AG20443 (cell line): ENCODE data around the gene ZFP36.

Experiments
- DNase-seq: peaks from one replicate; pipeline ENCODE4 v3.0.0; 2012; ENCODE audit warnings: low spot score, mixed read lengths

The ZFP36 gene

GRCh38 chr19:39419003-39419402, 12.4 kb downstream of the ZFP36 start:
- DNase-seq, result no peak

DNA sequence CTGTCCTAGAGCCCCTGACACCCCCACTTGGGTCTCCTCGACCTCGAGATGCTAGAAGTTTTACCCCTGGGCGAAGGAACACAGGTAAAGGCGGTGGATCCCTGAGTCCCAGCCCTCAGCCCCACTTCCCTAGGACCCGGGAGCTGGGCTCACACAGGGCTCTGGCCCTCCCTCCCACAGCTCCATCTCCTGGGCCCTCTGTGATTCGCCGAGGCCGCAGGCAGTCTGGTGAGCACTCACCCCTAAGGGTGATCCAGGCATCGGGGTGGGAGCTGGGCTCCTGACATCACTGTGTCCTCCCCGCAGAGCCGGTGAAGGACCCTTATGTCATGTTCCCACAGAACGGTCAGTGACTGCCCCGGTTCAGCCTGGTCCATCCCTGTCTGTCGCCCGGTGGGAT, 14.1 kb downstream of the ZFP36 start:
- DNase-seq, result no peak

- no peak for DNase-seq
These were observed 15.4 kb downstream of the ZFP36 start for GRCh38 chr19:39422020-39422419.

- DNase-seq, result no peak
These were observed 16.8 kb downstream of the ZFP36 start for GRCh38 chr19:39423258-39424086.

GRCh38 chr19:39424934-39425333, 18.3 kb downstream of the ZFP36 start:
- no peak for DNase-seq

DNA sequence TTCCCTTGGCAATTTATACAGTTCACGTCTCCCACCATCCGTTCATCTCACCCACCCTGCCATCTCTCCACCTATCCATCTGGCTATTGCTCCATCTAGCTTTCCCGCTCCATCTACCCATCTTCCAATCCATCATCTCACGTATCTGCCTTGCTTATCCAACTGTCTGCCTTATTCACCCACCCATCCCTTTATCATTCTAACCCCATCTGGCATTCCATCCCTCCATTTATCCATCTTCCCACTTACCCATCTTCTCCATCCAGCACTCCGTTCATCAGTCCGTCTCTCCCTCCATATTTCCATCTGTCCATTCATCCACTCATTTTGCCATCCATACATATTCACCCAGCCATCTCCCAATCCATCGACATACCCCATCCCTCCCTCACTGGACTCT, 19.1 kb downstream of the ZFP36 start:
- DNase-seq, result no peak

GRCh38 chr19:39426170-39426569, 19.5 kb downstream of the ZFP36 start:
- no peak for DNase-seq

- no peak for DNase-seq
These were observed 21.1 kb downstream of the ZFP36 start for GRCh38 chr19:39427707-39428106.

- peak; percentile 92 for DNase-seq
These were observed 21.9 kb downstream of the ZFP36 start for GRCh38 chr19:39428283-39429112.

- no peak for DNase-seq
These were observed 24.3 kb downstream of the ZFP36 start for GRCh38 chr19:39430675-39431593.

- DNase-seq, result no peak
These were observed 26.0 kb downstream of the ZFP36 start for GRCh38 chr19:39432677-39433025.

DNA sequence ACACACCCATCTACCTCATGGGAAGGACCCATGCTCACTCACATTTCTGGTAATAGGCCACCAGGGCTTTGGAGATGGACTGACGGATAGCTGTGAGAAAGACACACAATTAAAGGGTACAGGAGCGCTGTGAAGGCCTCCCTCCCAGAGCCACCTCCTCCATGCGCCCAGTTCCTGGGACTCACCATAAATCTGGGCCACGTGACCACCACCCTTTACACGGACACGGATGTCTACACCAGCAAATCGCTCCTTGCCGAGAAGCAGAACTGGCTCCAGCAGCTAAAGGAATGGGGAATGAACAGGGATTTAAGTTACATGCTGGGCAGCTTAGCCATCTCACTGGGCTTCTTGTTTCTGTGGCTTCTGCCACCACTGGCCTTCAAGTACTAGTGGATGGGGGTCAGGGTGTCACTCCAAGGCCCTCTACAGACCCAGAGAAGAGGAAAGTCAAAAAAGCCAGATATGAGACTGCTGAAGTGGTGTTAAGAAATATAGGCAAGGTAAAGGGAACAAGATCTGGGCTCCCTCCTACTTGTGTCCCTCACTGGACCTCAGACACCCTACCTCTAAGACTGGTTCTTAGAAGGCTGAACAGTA, 26.9 kb downstream of the ZFP36 start:
- no peak for DNase-seq

- no peak for DNase-seq
These were observed 27.8 kb downstream of the ZFP36 start for GRCh38 chr19:39434123-39435076.

DNA sequence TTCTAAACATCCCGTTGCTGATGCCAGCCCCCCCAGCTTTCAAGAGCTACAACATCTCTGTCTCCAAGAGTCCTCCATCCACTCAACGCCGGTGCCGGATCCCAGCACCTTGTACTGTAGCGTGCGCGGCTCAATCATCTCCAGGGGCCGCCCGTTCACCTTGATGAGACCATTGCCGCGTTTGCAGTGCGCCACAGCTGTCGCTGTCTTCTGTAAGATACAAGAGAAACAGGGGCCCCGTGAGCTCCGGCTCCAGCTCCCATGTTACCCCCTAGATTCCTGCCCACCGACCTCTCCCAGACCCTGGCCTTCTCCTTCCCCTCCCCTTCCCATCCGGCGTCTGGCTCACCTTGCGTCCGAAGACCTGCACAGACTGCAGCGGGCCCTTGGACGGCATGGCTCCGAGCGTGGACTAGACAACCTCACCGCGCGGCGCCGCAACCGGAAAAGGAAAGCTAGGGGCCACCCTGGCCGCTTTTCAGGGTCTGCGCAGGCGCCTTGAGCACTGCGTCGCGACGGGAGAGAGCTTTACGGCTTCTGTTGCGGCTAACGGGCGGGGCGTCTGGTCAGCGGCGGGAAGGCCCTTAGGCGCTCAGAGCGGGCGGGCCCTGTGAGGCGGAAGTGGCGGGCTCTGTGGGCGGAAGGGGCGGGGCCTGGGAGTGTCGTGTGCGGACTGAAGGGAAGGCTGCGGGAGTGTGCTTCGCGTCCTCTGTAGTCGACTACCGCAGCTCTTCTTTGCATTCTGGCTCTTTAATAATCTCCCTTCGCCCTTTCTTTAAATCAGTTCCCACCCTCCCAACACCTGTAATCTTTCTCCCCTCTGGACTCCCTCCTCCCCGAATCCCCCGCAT, 29.1 kb downstream of the ZFP36 start, which contains the start of gene RPS16:
Gene RPS16, minus strand, starts transcription at position 451 of the 851 bp plus-strand sequence. Its CDS starts 54 bp downstream, at position 397.
- peak; percentile 98 for DNase-seq

GRCh38 chr19:39436350-39436716, 29.7 kb downstream of the ZFP36 start:
- no peak for DNase-seq

GRCh38 chr19:39438270-39438934, 31.8 kb downstream of the ZFP36 start:
- no peak for DNase-seq

DNA sequence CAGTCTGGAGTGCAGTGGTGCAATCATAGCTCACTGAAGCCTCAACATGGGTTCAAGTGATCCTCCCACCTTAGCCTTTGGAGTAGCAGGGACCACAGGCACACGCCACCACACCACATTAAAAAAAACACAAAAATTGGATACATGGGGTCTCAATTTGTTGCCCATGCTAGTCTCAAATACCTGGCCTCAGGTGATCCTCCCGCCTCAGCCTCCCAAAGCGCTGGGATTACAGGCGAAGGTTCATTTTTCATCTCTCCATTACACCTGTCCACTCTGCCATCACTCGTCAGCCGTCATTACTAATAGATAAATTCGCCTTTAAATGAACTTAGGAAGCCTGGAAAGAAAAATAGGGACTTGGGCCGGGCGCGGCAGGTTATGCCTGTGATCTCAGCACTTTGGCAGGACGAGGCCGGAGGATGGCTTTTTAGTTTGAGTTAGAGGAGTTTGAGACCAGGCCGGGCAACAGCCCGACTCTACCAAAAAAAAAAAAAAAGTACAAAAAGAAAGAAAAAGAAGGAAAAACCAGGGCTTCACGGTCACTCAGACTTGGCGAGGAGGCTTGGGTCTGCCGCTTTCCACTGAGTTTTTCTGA, 38.0 kb downstream of the ZFP36 start:
- no peak for DNase-seq
